Lung (tissue), 12 donors: Measurements from ENCODE around the gene MAP7D1. TPM values are rescaled to one million over a fixed set of nuclear protein-coding genes. Genes with fewer than 3 reads are reported as not detected.

Source experiments
- ATAC-seq: fragments of 200-7000 bp; cut with Tn5 transposase; one replicate; pipeline ENCODE4 v1.9.1; 2020; ENCODE audit warnings: moderate number of reproducible peaks; ENCODE audit not compliant: insufficient read depth, low FRiP score
- DNase-seq, 3 donors: peaks; one replicate each; pipeline ENCODE4 v3.0.0-alpha.2; 2013 to 2017
- H3K27ac ChIP-seq, 2 donors: one replicate each; pipeline ENCODE4 v1.5.1; 2013; ENCODE audit warnings: mild to moderate bottlenecking in 2 of 2, moderate library complexity in 2 of 2, control low read depth in 1 of 2, inconsistent platforms in 1 of 2, low read depth in 1 of 2, low read length in 1 of 2
- H3K27me3 ChIP-seq, 3 donors: one replicate each; pipeline ENCODE4 v1.5.1; 2013; ENCODE audit warnings: low read length in 2 of 3; ENCODE audit not compliant: control insufficient read depth in 3 of 3, insufficient read depth in 3 of 3
- H3K36me3 ChIP-seq, 4 donors: one replicate each; pipeline ENCODE4 v1.5.1; 2013; ENCODE audit warnings: low read length in 4 of 4, mild to moderate bottlenecking in 1 of 4, moderate library complexity in 1 of 4; ENCODE audit not compliant: control insufficient read depth in 4 of 4, insufficient read depth in 4 of 4
- H3K4me1 ChIP-seq, 5 donors: one replicate each; pipeline ENCODE4 v1.5.1; 2013; ENCODE audit warnings: low read length in 5 of 5, mild to moderate bottlenecking in 2 of 5, moderate library complexity in 1 of 5; ENCODE audit not compliant: control insufficient read depth in 5 of 5, insufficient read depth in 5 of 5
- H3K4me3 ChIP-seq: one replicate; pipeline ENCODE4 v1.5.1; 2013; ENCODE audit warnings: mild to moderate bottlenecking, control low read depth, moderate library complexity
- H3K9ac ChIP-seq, 2 donors: one replicate each; pipeline ENCODE4 v1.5.1; 2013; ENCODE audit warnings: low read length in 2 of 2, control low read depth in 1 of 2; ENCODE audit not compliant: insufficient read depth in 1 of 2
- H3K9me3 ChIP-seq, 4 donors: one replicate each; pipeline ENCODE4 v1.5.1; 2013; ENCODE audit warnings: low read length in 3 of 4, mild to moderate bottlenecking in 1 of 4, moderate library complexity in 1 of 4; ENCODE audit not compliant: control insufficient read depth in 4 of 4, insufficient read depth in 3 of 4
- WGBS, 2 donors: extraction: QIAGEN DNeasy Blood & Tissue Kit; methylation state at CpG; one replicate each; pipeline ENCODE4 v1.1.7; 2013; 5-methylcytosine and 5-hydroxymethylcytosine counted together
- polyA plus RNA-seq, 2 donors: library from polyadenylated mRNA; stranded (reverse); fragments of 200-250 nt; gene quantifications; one replicate each; pipeline ENCODE4 v1.2.1, GENCODE V29; 2013
- total RNA-seq, 2 donors: library from RNA; depleted of rRNA in 1 of 2; stranded (reverse); fragments of >200 nt in 1 of 2; gene quantifications; one replicate each; pipeline ENCODE4 v1.2.1, GENCODE V29; 2014 to 2021
- TF ChIP-seq, protein P1 (sequence below): IDR thresholded peaks from 2 replicates; pipeline ENCODE4 v1.5.1; 2012; ENCODE audit warnings: mild to moderate bottlenecking; ENCODE audit errors: control extremely low read depth, extremely low read depth
- donor health status: control.
- donor health status: control.
- donor health status: Bipolar disorder and iron deficiency.
- donor health status: healthy.
- donor health status: DM: yes; HTN: yes; CAD: no.

Gene MAP7D1
- total and polyA plus RNA-seq, 4 donors: 47.3 to 140 (median 78.5) TPM

DNA sequence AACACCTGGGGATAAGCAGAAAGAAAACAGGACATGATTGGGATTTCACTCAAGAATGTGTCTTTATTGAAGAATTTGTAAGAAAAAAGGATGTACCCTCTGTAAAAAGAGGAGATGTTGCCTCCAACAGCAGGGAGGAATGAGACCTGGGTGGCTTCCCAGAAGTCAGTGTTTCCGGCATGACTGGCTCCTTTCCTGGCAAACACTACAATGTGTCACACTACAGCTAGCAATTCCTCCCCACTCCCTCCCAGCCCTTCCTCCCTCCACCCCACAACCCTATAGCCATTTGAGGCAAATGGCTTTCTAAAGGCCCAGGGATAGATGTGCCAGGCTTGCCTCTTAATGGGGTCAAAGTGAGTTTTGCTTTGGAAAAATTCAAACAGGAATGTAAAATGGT, 19.4 kb upstream of the MAP7D1 start:
- 35 to 75% methylated on average over 1 of the region's 1 CpG for WGBS, 2 donors
- H3K36me3 ChIP-seq: peaks cover 0 to 18% (median 7%) of the 10 kb centered on the region in 4 donors
- H3K27me3 ChIP-seq: no peaks in the 10 kb centered on the region
- no peak overlapping the region for H3K4me3 ChIP-seq
- ATAC-seq: peak; percentile 55
- no peaks in the 10 kb centered on the region for H3K9me3 ChIP-seq
- no peak overlapping the region for H3K9ac ChIP-seq
- peak overlapping the region; percentile 70 for H3K27ac ChIP-seq
- TF ChIP-seq, protein P1, sequence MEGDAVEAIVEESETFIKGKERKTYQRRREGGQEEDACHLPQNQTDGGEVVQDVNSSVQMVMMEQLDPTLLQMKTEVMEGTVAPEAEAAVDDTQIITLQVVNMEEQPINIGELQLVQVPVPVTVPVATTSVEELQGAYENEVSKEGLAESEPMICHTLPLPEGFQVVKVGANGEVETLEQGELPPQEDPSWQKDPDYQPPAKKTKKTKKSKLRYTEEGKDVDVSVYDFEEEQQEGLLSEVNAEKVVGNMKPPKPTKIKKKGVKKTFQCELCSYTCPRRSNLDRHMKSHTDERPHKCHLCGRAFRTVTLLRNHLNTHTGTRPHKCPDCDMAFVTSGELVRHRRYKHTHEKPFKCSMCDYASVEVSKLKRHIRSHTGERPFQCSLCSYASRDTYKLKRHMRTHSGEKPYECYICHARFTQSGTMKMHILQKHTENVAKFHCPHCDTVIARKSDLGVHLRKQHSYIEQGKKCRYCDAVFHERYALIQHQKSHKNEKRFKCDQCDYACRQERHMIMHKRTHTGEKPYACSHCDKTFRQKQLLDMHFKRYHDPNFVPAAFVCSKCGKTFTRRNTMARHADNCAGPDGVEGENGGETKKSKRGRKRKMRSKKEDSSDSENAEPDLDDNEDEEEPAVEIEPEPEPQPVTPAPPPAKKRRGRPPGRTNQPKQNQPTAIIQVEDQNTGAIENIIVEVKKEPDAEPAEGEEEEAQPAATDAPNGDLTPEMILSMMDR: no peak
- H3K4me1 ChIP-seq: peaks cover 0 to 30% (median 0%) of the 10 kb centered on the region in 5 donors
- DNase-seq: no peak

DNA sequence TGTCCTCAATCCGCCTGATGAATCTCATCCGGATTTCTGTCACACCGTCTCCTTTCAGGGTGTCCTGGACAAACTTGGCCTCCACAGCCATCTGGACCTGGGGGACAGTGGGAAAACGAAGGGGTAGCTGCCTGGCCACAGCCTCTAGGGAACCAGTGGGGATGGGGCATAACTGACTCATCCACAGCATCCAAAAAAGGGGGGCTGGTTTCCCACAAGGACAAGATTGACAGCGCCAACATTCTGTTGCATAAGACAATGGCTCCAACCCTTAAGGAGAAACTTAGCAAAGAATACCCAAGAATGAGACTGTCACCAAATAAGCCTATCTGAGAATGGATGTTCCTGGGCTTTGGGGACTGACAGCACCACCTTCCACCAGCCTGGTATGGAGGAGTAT, 18.7 kb upstream of the MAP7D1 start:
- ATAC-seq (no peak), DNase-seq (no peak)
- H3K27ac ChIP-seq: peak overlapping the region; percentile 12 to 65
- no peak overlapping the region for H3K9ac ChIP-seq
- TF ChIP-seq, protein P1: no peak
- H3K36me3 ChIP-seq: peaks cover 0 to 18% (median 7%) of the 10 kb centered on the region in 4 donors
- no peaks in the 10 kb centered on the region for H3K9me3 ChIP-seq
- WGBS, 2 donors: 78 to 85% methylated on average over 5 of the region's 5 CpGs
- H3K4me3 ChIP-seq: no peak overlapping the region
- H3K27me3 ChIP-seq: no peaks in the 10 kb centered on the region
- H3K4me1 ChIP-seq: peaks cover 0 to 34% (median 0%) of the 10 kb centered on the region in 5 donors

- 87 to 95% methylated on average over 3 of the region's 3 CpGs for WGBS, 2 donors
- no peaks in the 10 kb centered on the region for H3K9me3 ChIP-seq
- TF ChIP-seq, protein P1: no peak
These were observed 18.2 kb upstream of the MAP7D1 start for GRCh38 chr1:36137776-36138175.

DNA sequence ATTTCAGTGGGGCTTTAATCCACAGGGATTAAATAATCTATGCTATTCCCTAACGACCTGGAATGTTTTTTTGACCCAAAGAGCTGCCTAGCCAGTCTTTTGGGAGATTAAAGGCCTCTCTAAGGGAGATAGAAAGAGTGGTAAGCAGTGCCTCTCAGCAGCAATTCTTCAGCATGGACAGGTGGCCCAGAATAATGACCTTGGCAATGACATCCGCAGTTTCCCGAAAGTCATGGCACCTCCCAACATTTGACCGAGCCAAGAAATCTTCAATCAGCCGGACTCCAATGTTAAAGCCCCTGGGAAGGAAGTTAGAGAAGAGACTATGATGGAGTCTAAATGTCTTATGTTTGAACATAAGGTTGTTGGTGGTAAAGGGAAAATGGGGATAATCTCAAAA, 16.4 kb upstream of the MAP7D1 start:
- Histone ChIP-seq H3K4me3 (no peak overlapping the region), H3K36me3 (peaks cover 0 to 18% (median 7%) of the 10 kb centered on the region in 4 donors), H3K27me3 (no peaks in the 10 kb centered on the region), H3K27ac (no peak overlapping the region), H3K4me1 (peaks cover 0 to 39% (median 0%) of the 10 kb centered on the region in 5 donors), H3K9ac (no peak overlapping the region), H3K9me3 (no peaks in the 10 kb centered on the region)
- DNase-seq (no peak), ATAC-seq (no peak)
- WGBS, 2 donors: 87 to 94% methylated on average over 5 of the region's 5 CpGs
- TF ChIP-seq, protein P1: no peak

More at GRCh38 chr1:36137776-36138175, 18.2 kb upstream of the MAP7D1 start:
- no peak overlapping the region for H3K9ac ChIP-seq
- no peak for ATAC-seq
- no peak overlapping the region for H3K27ac ChIP-seq
- peaks cover 0 to 18% (median 7%) of the 10 kb centered on the region in 4 donors for H3K36me3 ChIP-seq
- H3K4me1 ChIP-seq: peaks cover 0 to 39% (median 0%) of the 10 kb centered on the region in 5 donors
- H3K4me3 ChIP-seq: no peak overlapping the region
- no peak for DNase-seq
- H3K27me3 ChIP-seq: no peaks in the 10 kb centered on the region
